IPS-18c (cell line): ENCODE data around the gene LRGUK.

ENCODE experiments used
- H3K4me3 ChIP-seq: 2 replicates; pipeline ENCODE4 v1.7.0; 2013; ENCODE audit warnings: low read depth, mild to moderate bottlenecking, low read length, moderate library complexity; ENCODE audit not compliant: insufficient read depth
- H3K9me3 ChIP-seq: one replicate; pipeline ENCODE4 v1.6.1; 2013; ENCODE audit warnings: mild to moderate bottlenecking, low read length, moderate library complexity; ENCODE audit not compliant: control insufficient read depth, insufficient read depth

Gene LRGUK

DNA sequence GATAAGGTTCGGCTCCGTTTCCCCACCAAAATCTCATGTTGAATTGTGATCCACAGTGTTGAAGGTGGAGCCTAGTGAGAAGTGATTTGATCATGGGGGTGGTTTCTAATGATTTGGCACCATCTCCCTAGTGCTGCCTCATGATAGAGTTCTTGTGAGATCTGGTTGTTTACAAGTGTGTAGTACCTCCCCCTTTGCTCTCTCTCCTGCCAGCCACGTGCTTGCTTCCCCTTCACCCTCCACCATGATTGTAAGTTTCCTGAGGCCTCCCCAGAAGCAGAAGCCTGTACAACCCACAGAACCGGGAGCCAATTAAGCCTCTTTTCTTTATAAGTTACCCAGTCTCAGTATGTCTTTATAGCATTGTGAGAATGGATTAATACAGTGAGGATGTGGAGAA lies 12.1 kb upstream of the LRGUK start:
- Histone ChIP-seq H3K4me3 (no peak overlapping the region), H3K9me3 (peaks cover 4% of the 10 kb centered on the region)

DNA sequence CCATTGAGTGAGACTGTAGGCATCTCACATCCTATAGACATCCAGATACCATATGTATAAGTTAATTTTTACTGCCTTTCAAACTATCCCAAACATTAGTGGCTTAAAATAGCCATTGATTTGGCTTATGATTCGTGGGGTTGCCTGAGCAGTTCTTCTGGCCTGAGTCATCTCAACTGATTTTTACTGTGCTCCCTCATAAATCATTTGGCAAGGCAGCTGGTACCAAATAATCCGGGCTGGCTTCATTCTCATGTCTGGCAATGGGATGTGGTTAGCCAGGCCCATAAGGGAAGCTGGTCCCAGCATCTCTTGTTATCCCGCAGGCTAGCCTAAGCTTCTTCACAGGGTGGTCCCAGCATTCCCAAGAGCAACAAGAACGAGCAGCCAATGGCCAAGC lies 6.7 kb upstream of the LRGUK start:
- no peak overlapping the region for H3K4me3 ChIP-seq
- peaks cover 4% of the 10 kb centered on the region for H3K9me3 ChIP-seq

GRCh38 chr7:134121632-134122139 lies 5.5 kb upstream of the LRGUK start:
- H3K9me3 ChIP-seq: peaks cover 2% of the 10 kb centered on the region
- H3K4me3 ChIP-seq: no peak overlapping the region

DNA sequence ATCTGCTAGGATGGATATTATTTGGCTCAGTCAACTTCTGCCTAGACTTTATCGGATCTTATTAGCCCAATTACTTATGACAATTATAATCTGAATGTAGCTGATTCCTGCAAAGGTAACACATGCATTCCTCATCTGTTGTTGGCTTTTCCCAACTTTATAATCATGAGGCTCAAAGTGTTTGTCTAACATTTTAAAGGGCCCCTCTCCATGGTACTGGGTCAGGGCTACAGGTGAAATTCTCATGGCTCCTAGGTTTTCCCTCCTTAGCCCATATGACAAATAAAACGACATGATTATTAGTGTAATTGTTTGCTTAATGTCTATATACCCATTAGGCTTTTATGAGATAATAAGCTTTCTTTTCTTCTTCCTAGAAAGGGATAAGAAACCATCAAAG lies 4.2 kb upstream of the LRGUK start:
- H3K4me3 ChIP-seq: no peak overlapping the region
- H3K9me3 ChIP-seq: peaks cover 2% of the 10 kb centered on the region

DNA sequence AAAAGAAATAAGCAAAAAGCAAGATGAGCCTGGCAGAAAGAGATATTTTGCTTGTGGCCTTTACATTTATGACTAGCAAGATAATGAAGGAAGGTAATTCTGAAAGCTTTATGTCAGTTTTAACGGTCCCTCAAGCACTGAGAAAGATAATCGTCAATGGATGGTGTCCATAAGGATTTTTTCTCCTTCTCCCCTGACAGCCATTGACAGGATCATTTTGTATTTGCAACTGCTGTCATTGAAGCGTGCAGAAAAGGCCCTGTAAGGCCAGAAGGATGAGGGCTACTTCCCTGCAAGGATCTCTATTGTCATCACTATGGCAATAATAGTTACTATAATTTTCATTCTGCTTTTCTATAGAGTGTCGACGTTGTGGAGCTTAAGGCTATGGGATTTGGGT lies 994 bp upstream of the LRGUK start:
- Histone ChIP-seq H3K9me3 (no peaks in the 10 kb centered on the region), H3K4me3 (no peak overlapping the region)

- H3K4me3 ChIP-seq: peak overlapping the region; percentile 83
Observed at GRCh38 chr7:134126596-134126965, 559 bp upstream of the LRGUK start.

DNA sequence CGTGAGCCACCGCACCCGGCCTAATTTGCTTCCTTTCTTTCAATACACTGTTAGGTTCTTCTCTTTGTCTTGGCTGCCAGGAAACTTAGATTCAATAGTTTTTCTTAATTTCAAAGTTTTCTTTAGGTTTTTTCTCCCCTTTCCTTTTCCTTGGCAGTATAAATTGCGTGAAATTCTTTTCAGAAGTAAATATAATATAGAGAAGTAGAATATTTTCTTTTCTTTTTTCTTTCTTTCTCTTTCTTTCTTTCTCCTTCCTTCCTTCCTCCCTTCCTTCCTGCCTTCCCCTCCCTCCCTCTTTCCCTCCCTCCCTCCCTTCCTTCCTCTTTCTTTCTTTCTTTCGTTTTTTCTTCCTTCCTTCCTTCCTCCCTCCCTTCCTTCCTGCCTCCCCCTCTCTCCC lies 1.7 kb downstream of the LRGUK start:
- Histone ChIP-seq H3K9me3 (no peaks in the 10 kb centered on the region), H3K4me3 (no peak overlapping the region)

More at GRCh38 chr7:134126596-134126965, 559 bp upstream of the LRGUK start:
- no peaks in the 10 kb centered on the region for H3K9me3 ChIP-seq

DNA sequence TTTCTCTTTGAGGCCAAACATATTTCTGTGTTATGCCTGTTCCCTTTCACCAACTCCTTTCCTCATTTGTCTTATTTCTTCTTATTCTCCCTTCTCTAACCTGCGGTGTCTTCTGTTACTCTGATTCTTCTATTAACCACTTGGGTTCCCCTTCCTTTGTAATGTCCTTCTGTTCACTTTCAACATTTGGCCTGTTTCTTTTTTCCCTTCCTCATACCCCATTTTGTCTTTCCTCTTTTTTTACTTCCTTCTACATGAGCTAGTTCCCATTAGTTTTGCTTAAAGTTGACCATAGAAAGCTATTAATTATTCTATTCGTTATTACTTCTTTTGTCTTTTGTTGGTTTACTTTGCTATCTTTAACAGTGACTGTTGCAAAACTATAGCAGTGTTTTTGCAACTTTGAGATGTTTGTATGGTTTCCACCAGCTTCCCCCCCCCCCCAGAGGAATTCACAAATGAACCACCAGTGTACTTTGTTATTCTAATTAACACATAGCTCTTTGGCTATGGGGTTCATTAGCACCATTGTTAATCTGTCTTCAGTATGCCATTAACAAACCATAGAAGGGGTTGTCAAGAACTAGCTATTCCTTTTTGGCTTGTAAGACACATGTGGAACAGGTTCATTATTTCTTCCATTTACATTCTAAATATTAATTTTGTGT lies 2.9 kb downstream of the LRGUK start:
- Histone ChIP-seq H3K4me3 (no peak overlapping the region), H3K9me3 (no peaks in the 10 kb centered on the region)

DNA sequence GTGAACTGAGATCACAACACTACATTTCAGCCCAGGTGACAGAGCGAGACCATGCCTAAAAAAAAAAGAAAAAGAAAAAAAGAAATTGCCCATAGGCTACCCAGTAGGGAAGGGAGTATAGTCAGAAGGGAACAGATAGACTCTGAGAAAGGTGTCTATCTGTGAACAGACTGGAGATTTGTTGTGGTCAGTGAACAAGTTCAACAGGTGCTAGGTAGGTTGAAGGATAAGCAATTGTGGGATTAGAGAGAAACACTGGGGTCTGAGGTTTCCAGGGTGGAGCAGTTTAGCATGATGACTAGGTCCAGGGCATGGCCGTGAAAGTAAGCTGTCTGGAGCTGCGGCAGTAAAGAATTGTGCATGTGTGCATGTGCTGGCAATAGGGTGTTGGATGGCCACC lies 6.9 kb downstream of the LRGUK start:
- H3K9me3 ChIP-seq: no peaks in the 10 kb centered on the region

GRCh38 chr7:134140889-134141867 lies 14.0 kb downstream of the LRGUK start:
- Histone ChIP-seq H3K9me3 (no peaks in the 10 kb centered on the region), H3K4me3 (no peak overlapping the region)

More for the DNA sequence above, 6.9 kb downstream of the LRGUK start:
- no peak overlapping the region for H3K4me3 ChIP-seq

GRCh38 chr7:134141868-134142264 lies 14.7 kb downstream of the LRGUK start:
- no peaks in the 10 kb centered on the region for H3K9me3 ChIP-seq
- H3K4me3 ChIP-seq: no peak overlapping the region

DNA sequence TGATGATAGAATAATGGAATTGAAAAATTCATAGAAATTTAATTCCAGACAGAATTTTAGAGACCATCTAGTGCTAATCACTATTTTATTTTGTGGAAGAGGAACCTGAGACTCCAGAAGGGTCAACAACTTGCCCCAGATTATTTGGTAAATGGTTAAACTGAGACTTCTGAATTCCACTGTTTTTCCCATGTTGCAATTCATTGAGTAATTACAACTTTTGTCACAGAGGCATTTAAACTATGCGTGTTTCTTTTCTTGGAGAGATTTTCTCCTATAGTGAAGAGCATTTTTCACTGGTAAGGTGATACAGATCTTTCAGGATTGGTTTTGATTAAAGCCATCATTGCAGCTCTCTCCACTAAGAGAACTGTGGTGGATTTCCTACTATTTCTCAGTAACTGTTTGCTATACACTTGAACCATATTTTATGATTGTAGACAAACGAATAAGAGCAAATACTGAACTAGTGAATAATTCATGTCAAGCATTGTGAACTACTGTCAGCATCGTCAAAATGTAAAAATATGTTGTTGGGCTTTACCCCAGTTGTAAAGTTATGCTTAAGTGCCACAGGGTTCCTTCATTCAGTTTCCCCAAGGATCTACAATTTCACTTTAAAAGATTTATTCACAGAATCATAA lies 26.5 kb downstream of the LRGUK start:
- Histone ChIP-seq H3K4me3 (no peak overlapping the region), H3K9me3 (no peaks in the 10 kb centered on the region)

GRCh38 chr7:134154581-134155130 lies 27.5 kb downstream of the LRGUK start:
- Histone ChIP-seq H3K9me3 (no peaks in the 10 kb centered on the region), H3K4me3 (no peak overlapping the region)

- Histone ChIP-seq H3K9me3 (no peaks in the 10 kb centered on the region), H3K4me3 (no peak overlapping the region)
Observed at GRCh38 chr7:134155206-134155605, 28.1 kb downstream of the LRGUK start.

- H3K4me3 ChIP-seq: no peak overlapping the region
- no peaks in the 10 kb centered on the region for H3K9me3 ChIP-seq
Observed at GRCh38 chr7:134155871-134156270, 28.7 kb downstream of the LRGUK start.

DNA sequence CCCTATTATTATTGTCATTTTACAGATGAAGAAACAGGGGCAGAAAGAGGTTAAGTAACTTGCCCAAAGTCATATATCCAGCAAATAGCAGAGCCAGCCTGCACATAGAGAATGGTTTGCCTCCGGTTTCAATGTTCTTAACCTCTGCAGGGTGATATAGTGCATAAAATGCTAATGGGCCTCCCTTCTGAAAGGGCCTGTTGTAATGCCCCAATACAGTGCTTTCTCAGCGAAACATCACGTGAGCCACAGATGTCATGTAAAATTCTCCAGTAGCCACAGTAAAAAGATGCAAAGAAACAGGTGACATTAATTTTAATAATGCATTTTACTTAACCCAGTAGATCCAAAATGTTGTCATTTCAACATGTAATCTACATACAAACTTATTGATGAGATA lies 38.1 kb downstream of the LRGUK start:
- H3K4me3 ChIP-seq: no peak overlapping the region
- peaks cover 2% of the 10 kb centered on the region for H3K9me3 ChIP-seq

DNA sequence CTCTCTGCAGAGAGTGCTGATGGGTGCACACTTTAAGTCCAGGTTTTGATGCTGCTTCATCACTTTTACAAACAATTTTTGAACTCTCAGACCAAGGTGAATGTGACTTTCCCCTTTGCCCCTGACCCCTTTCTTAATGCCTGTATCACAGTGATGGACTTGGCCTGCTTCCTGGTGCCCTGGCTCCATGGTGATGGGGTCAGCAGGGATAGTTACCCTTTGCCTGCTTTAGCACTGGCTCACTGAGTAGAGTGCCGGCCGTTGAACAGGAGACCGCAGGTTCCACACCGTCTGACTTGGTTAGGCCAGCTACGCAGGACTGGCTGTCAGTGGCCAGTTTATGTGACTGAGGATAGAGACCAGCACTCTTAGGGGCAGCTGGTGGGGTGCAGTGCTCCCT lies 40.1 kb downstream of the LRGUK start:
- H3K4me3 ChIP-seq: no peak overlapping the region
- peaks cover 2% of the 10 kb centered on the region for H3K9me3 ChIP-seq
